OCI-LY3 (cell line): Measurements from ENCODE around the gene RHBDL1.

ENCODE experiments used
- CTCF ChIP-seq: fragments of 200-600, 300-600 bp; sonication (generic); IDR thresholded peaks from 2 replicates; pipeline ENCODE4 v1.5.1; 2014; ENCODE audit warnings: antibody characterized with exemption, low read length, low read depth
- EZH2phosphoT487 ChIP-seq: fragments of 200-600 bp; shearing (Covaris generic); IDR thresholded peaks from 2 replicates; pipeline ENCODE4 v1.6.1; 2018; ENCODE audit warnings: antibody characterized with exemption, mixed run types, low read depth

GRCh38 chr16:718389-718788 lies 42.9 kb downstream of the RHBDL1 start:
- TF ChIP-seq CTCF = no peak
- TF ChIP-seq EZH2phosphoT487 = no peak
